ENCODE data around the gene IL36B.
A peak's percentile ranks its signal among the peaks of the same experiment; 100 is the strongest.

The IL36B gene

DNA sequence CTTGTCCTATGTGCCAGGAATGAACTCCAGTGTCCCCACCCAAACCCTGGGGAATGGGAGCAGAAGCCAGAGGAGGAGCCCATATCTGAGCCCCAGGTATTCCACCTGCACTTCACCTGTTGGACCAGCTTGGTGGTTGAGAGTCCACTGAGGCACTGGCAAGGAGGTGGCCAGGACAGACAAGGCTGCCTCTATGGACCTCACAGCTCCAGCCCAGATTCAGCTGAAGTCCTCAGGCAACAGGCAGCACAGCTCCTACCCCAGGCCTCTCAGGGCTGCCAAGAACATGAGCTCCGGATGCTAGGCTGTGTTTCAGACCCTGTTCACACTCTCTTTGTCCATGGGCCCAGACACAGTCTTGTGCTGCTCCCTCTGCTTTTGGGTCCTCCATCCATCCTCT lies 12.2 kb upstream of the IL36B start:
- Mint-ChIP-seq H3K4me1 (no peaks in the 10 kb centered on the region), H3K4me3 (no peak overlapping the region), H3K27ac (no peak overlapping the region), H3K9me3 (peaks cover 2% of the 10 kb centered on the region), H3K36me3 (no peaks in the 10 kb centered on the region), H3K27me3 (peaks cover 44% of the 10 kb centered on the region)
- no peak for ATAC-seq

DNA sequence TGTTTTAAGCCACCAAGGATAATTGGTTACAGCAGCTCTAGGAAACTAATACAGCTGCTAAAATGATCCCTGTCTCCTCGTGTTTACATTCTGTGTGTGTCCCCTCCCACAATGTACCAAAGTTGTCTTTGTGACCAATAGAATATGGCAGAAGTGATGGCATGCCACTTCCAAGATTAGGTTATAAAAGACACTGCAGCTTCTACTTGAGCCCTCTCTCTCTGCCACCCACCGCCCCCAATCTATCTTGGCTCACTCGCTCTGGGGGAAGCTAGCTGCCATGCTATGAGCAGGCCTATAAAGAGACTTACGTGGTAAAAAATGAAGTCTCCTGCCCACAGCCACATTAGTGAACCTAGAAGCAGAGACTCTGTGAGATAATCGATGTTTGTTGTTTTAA lies 11.6 kb upstream of the IL36B start:
- no peaks in the 10 kb centered on the region for H3K36me3 Mint-ChIP-seq
- no peak overlapping the region for H3K27ac Mint-ChIP-seq
- H3K9me3 Mint-ChIP-seq = peaks cover 2% of the 10 kb centered on the region
- ATAC-seq = no peak
- no peak overlapping the region for H3K4me3 Mint-ChIP-seq
- no peaks in the 10 kb centered on the region for H3K4me1 Mint-ChIP-seq
- H3K27me3 Mint-ChIP-seq = peaks cover 38% of the 10 kb centered on the region

GRCh38 chr2:113061896-113062770 lies 9.5 kb upstream of the IL36B start:
- no peak overlapping the region for H3K27ac Mint-ChIP-seq
- peaks cover 2% of the 10 kb centered on the region for H3K9me3 Mint-ChIP-seq
- peaks cover 32% of the 10 kb centered on the region for H3K27me3 Mint-ChIP-seq
- no peaks in the 10 kb centered on the region for H3K4me1 Mint-ChIP-seq
- H3K4me3 Mint-ChIP-seq = no peak overlapping the region
- H3K36me3 Mint-ChIP-seq = no peaks in the 10 kb centered on the region
- ATAC-seq = peak; percentile 19

DNA sequence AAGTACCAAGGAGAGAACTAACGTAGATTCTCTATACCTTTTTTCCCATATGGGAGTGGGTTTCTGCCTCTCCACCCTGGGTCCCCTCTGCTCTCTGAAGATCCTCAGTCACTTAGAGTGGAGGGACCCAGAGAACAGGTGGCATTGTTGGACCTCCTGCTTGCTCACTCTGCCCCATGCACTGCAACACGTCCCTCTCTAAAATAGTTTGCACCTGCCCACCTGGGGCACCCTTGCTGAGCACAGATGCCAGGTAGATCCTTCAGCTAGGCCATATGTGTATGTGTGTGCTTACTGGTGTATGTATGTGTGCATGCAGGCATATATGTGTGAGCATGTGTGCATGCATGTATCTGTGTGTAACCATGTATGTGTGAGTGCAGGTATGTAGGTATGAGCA lies 8.6 kb upstream of the IL36B start:
- no peak for ATAC-seq
- no peaks in the 10 kb centered on the region for H3K4me1 Mint-ChIP-seq
- H3K27me3 Mint-ChIP-seq = peaks cover 26% of the 10 kb centered on the region
- peaks cover 2% of the 10 kb centered on the region for H3K9me3 Mint-ChIP-seq
- no peak overlapping the region for H3K4me3 Mint-ChIP-seq
- H3K36me3 Mint-ChIP-seq = no peaks in the 10 kb centered on the region
- H3K27ac Mint-ChIP-seq = no peak overlapping the region

- Mint-ChIP-seq H3K9me3 (peaks cover 3% of the 10 kb centered on the region), H3K36me3 (no peaks in the 10 kb centered on the region), H3K27ac (no peak overlapping the region), H3K4me3 (no peak overlapping the region), H3K27me3 (peaks cover 26% of the 10 kb centered on the region), H3K4me1 (no peaks in the 10 kb centered on the region)
- ATAC-seq = no peak
These were observed 8.1 kb upstream of the IL36B start for GRCh38 chr2:113060796-113061195.

GRCh38 chr2:113060396-113060795 lies 7.7 kb upstream of the IL36B start:
- ATAC-seq = no peak

GRCh38 chr2:113058998-113059960 lies 6.6 kb upstream of the IL36B start, which contains the start of gene IL36RN:
IL36RN (plus strand) TSS chr2:113059198; CDS start chr2:113059439, 241 bp downstream.
- ATAC-seq = peak; percentile 9
- Mint-ChIP-seq H3K4me1 (no peaks in the 10 kb centered on the region), H3K4me3 (no peak within 1 kb of the TSS), H3K36me3 (peaks cover 5% of the 10 kb centered on the region), H3K9me3 (peaks cover 14% of the 10 kb centered on the region), H3K27me3 (peaks cover 19% of the 10 kb centered on the region), H3K27ac (no peak within 1 kb of the TSS)

More at GRCh38 chr2:113060396-113060795, 7.7 kb upstream of the IL36B start:
- Mint-ChIP-seq H3K4me3 (no peak overlapping the region), H3K27me3 (peaks cover 24% of the 10 kb centered on the region), H3K36me3 (no peaks in the 10 kb centered on the region), H3K27ac (no peak overlapping the region), H3K9me3 (peaks cover 7% of the 10 kb centered on the region), H3K4me1 (no peaks in the 10 kb centered on the region)

DNA sequence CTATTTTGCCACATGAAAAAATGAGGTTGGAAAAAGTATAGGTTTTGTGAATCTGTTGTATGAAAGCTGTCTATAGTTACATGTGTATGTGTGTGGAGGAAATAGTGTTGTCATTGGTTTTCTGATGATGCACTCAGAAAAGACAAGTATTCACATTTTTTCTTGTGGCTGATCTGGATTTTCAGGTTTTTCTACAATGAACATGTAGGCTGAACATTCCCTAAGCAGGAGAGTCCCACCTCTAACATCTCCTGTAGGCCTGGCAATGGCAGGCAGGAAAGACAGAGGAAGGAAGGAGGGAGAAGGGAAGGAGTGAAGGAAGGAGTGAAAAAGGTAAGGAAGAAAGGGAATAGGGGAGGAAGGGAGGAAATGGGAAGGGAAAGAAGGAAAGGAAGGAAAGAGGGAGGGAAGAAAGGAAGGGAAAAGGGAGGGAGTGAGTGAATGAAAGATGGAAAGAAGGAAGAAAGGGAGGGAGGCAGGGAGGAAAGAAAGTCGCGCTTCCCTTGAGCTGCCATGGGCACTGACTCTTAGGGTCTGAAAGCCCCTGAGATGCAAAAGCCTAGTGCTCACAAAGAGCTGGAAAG lies 5.8 kb upstream of the IL36B start:
- Mint-ChIP-seq H3K27ac (no peak overlapping the region), H3K4me1 (no peaks in the 10 kb centered on the region), H3K27me3 (peaks cover 19% of the 10 kb centered on the region), H3K36me3 (peaks cover 5% of the 10 kb centered on the region), H3K4me3 (no peak overlapping the region), H3K9me3 (peaks cover 19% of the 10 kb centered on the region)
- no peak for ATAC-seq

DNA sequence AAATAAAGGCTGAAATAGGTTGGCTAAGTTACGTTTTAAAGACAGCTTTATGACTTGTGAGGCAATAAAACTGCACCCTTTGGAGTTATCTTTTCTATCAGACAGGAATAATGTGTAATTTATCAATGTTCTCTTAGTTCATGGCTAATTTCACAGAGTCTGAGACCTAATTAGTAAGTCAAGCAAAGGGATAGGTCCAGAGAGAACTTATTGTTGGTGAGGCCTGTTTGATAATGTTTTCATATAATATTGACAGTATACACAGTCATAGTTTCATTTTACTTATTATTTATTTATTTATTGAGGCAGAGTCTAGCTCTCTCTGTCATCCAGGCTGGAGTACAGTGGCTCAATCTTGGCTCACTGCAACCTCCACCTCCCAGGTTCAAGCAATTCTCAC lies 4.5 kb upstream of the IL36B start:
- ATAC-seq = no peak
- H3K4me1 Mint-ChIP-seq = no peaks in the 10 kb centered on the region
- H3K27me3 Mint-ChIP-seq = peaks cover 30% of the 10 kb centered on the region
- no peak overlapping the region for H3K4me3 Mint-ChIP-seq
- no peak overlapping the region for H3K27ac Mint-ChIP-seq
- H3K36me3 Mint-ChIP-seq = peaks cover 5% of the 10 kb centered on the region
- H3K9me3 Mint-ChIP-seq = peaks cover 22% of the 10 kb centered on the region

DNA sequence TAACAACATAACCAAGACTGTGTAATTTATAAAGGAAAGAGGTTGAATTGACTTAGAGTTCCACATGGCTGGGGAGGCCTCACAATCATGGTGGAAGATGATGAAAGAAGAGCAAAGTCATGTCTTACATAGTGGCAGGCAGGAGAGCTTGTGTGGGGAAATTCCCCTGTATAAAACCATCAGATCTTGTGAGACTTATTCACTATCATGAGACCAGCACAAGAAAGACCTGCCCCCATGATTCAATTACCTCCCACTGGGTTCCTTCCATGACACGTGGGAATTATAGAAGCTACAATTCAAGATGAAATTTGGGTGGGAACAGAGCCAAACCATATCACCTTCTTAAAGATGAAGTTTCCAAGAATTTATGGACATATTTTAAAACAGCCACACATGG lies 3.9 kb upstream of the IL36B start:
- H3K27me3 Mint-ChIP-seq = peaks cover 31% of the 10 kb centered on the region
- no peak overlapping the region for H3K27ac Mint-ChIP-seq
- H3K4me1 Mint-ChIP-seq = no peaks in the 10 kb centered on the region
- no peak for ATAC-seq
- no peak overlapping the region for H3K4me3 Mint-ChIP-seq
- peaks cover 5% of the 10 kb centered on the region for H3K36me3 Mint-ChIP-seq
- H3K9me3 Mint-ChIP-seq = peaks cover 22% of the 10 kb centered on the region

DNA sequence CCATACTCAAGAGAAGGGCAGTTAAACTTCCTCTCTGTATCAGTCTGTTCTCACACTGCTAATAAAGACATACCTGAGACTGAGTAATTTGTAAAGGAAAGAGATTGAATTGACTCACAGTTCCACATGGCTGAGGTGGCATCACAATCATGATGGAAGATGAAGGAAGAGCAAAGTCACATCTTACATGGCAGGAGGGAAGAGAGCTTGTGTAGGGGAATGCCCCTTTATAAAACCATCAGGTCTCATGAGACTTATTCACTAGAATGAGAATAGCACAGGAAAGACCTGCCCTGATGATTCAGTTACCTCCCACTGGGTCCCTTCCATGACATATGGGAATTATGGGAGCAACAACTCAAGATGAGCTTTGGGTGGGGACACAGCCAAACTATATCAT lies 1.4 kb upstream of the IL36B start:
- Mint-ChIP-seq H3K4me3 (no peak overlapping the region), H3K36me3 (peaks cover 15% of the 10 kb centered on the region), H3K9me3 (peaks cover 22% of the 10 kb centered on the region), H3K27me3 (peaks cover 45% of the 10 kb centered on the region), H3K4me1 (no peaks in the 10 kb centered on the region), H3K27ac (no peak overlapping the region)
- no peak for ATAC-seq

DNA sequence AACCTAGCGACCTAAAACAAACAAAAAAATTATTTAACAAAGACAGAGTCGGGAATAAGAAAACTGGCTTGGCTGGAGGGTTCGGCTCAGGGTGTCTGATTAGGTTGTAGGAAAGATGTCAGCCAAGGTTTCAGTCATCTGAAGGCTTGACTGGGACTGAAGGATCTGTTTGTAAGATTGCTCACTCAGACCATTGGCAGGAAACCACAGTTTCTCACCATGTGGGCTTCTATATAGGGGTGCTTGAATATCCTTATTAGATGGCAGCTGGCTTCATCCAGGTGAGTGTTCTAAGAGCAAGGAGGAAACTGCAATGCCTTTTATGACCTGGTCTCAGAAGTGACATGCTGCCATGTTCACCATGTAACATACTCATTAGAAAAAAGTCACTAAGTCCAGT lies 999 bp upstream of the IL36B start:
- Mint-ChIP-seq H3K4me1 (no peaks in the 10 kb centered on the region), H3K4me3 (no peak overlapping the region), H3K27me3 (peaks cover 44% of the 10 kb centered on the region), H3K9me3 (peaks cover 22% of the 10 kb centered on the region), H3K36me3 (peaks cover 15% of the 10 kb centered on the region), H3K27ac (no peak overlapping the region)
- ATAC-seq = no peak

DNA sequence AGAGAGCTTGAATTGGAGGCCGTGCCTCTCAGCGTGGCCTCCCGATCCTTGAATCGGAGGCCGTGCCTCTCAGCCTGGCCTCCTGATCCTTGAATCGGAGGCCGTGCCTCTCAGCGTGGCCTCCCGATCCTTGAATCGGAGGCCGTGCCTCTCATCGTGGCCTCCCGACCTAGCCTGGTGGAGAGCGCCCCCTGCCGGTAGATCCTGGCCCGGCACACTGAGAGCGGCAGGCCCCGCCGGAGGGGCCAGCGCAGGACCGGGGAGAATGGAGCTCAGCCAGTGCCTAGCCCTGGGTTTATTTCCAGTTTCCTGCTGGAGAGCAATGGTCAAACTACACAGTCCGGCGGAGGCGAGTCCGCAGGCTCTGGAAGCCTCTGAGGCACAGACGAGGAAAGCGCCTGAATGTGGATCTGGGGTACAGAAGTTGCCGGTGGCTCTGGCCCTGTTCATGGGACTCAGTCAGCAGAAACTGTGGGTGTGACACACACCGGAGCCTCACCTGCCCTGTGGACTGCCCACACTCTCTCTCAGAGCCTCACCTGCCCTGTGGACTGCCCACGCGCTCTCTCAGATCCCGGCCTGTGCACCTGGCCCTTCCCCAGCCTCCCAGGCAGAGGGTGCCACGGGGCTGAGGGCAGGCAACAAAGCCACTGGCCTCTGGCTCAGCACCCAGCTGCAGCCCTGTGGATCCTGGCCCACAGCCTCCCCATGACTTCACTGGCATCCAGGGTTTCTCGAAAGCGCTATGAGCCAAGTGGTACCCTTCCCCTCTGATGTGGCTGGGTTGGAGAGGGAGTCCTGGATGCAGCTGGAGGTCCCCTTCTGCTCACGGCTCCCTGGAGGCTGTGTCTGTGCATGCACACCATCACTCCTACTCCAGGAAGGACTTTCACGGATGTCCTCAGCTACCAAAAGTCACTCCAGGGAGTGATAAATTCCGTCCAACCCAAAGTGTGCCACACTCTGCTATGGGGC lies 1.5 kb downstream of the IL36B start:
- ATAC-seq = peak; percentile 47
- Mint-ChIP-seq H3K27me3 (peaks cover 45% of the 10 kb centered on the region), H3K27ac (no peak overlapping the region), H3K4me1 (no peaks in the 10 kb centered on the region), H3K9me3 (peaks cover 22% of the 10 kb centered on the region), H3K36me3 (peaks cover 15% of the 10 kb centered on the region), H3K4me3 (no peak overlapping the region)

DNA sequence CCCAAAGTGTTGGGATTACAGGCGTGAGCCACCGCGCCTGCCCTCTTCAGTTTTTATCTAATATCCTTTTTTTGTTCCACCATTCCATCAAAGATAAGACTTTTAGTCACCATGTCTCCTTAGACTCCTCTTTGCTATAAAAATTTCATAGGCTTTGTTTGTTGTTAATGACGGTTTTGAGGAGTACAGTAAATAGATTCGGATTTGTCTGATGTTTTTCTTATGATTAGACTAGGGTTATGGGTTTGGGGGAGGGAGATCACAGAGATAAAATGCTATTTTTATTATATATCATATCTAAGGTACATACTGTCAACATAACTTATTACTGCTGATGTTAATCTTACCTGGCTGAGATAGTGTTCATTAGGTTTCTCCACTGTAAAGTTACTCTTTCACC lies 6.2 kb downstream of the IL36B start:
- peaks cover 3% of the 10 kb centered on the region for H3K9me3 Mint-ChIP-seq
- peaks cover 28% of the 10 kb centered on the region for H3K27me3 Mint-ChIP-seq
- ATAC-seq = no peak
- H3K4me3 Mint-ChIP-seq = no peak overlapping the region
- no peaks in the 10 kb centered on the region for H3K4me1 Mint-ChIP-seq
- H3K36me3 Mint-ChIP-seq = peaks cover 10% of the 10 kb centered on the region
- H3K27ac Mint-ChIP-seq = no peak overlapping the region
